Gastroesophageal sphincter (tissue), 3 donors: ENCODE data around the gene TTLL1.

ENCODE experiments used
- POLR2A ChIP-seq, 2 donors: fragments of 450-650 bp; IDR thresholded peaks; one replicate each; pipeline ENCODE4 v1.6.1; 2017; ENCODE audit warnings: antibody characterized with exemption in 2 of 2, mild to moderate bottlenecking in 2 of 2, moderate library complexity in 1 of 2
- TF ChIP-seq, protein P1 (sequence below), 4 experiments: fragments of 200-600 bp in 2 of 4; fragments of 450-650 bp in 2 of 4; sonication (generic) in 1 of 4; IDR thresholded peaks; one replicate each; pipeline ENCODE4 v1.5.1; 2017 to 2019; ENCODE audit warnings: antibody characterized with exemption in 4 of 4, mild to moderate bottlenecking in 2 of 4, moderate library complexity in 2 of 4

DNA sequence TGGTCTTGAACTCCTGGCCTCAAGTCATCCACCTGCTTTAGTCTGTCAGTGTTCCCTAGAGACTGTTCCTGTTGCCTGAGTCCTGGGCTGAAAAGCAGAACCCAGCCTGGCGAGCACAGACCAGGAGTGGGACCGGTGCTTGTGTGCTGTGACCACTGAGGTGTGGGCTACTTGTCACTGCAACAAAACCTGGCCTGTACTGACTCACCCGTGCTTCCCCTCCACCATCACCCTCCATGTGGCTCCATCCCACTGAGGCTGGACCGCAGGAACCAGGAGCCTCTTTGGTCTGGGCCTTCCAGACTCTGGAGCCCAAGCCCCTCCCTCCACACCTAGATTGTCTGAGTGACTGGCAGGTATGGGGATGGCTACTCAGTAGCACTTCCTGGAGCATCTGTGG lies 45.4 kb upstream of the TTLL1 start:
- no peak for TF ChIP-seq POLR2A (IDR thresholded peaks at IDR 0.05)
- TF ChIP-seq, protein P1, sequence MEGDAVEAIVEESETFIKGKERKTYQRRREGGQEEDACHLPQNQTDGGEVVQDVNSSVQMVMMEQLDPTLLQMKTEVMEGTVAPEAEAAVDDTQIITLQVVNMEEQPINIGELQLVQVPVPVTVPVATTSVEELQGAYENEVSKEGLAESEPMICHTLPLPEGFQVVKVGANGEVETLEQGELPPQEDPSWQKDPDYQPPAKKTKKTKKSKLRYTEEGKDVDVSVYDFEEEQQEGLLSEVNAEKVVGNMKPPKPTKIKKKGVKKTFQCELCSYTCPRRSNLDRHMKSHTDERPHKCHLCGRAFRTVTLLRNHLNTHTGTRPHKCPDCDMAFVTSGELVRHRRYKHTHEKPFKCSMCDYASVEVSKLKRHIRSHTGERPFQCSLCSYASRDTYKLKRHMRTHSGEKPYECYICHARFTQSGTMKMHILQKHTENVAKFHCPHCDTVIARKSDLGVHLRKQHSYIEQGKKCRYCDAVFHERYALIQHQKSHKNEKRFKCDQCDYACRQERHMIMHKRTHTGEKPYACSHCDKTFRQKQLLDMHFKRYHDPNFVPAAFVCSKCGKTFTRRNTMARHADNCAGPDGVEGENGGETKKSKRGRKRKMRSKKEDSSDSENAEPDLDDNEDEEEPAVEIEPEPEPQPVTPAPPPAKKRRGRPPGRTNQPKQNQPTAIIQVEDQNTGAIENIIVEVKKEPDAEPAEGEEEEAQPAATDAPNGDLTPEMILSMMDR (IDR thresholded peaks at IDR 0.05): no peak
